GM18505 (cell line): Measurements from ENCODE around the gene APH1A.
"Not testable (repeated sequence)": the region's sequence is repeated elsewhere in the genome, so short reads cannot be mapped to it uniquely, and the experiment has no call there.

Experiments used
- ATAC-seq: cut with Tn5 transposase; IDR thresholded peaks from one replicate; pipeline ENCODE4 v1.9.1; 2021; ENCODE audit not compliant: unreplicated experiment
- POLR2A ChIP-seq: IDR thresholded peaks from 4 replicates; pipeline ENCODE4 v1.6.1; 2011; ENCODE audit warnings: borderline replicate concordance; ENCODE audit not compliant: insufficient read depth, insufficient read length; ENCODE audit errors: extremely low read depth

The APH1A gene

DNA sequence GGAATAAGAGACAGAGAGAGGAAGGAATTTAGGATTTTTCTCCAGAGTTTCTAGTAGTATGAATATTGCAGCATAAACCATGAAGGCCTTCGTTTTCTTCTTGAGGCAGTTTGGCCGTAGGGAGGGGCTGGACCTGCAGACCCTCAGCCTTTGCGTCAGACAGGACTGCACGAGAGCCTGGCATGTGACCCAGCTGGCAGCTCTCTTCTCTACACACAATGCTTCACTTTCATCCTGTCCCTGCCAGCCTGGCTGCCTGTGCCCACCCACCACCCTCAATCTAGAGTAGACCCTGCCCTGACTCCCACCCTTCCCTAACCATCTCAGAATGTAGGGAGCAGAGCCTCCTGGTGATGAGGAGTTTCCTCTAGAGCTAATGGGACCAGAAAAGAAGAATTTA lies 9.6 kb downstream of the APH1A start:
- no peak for ATAC-seq
- TF ChIP-seq POLR2A = no peak

DNA sequence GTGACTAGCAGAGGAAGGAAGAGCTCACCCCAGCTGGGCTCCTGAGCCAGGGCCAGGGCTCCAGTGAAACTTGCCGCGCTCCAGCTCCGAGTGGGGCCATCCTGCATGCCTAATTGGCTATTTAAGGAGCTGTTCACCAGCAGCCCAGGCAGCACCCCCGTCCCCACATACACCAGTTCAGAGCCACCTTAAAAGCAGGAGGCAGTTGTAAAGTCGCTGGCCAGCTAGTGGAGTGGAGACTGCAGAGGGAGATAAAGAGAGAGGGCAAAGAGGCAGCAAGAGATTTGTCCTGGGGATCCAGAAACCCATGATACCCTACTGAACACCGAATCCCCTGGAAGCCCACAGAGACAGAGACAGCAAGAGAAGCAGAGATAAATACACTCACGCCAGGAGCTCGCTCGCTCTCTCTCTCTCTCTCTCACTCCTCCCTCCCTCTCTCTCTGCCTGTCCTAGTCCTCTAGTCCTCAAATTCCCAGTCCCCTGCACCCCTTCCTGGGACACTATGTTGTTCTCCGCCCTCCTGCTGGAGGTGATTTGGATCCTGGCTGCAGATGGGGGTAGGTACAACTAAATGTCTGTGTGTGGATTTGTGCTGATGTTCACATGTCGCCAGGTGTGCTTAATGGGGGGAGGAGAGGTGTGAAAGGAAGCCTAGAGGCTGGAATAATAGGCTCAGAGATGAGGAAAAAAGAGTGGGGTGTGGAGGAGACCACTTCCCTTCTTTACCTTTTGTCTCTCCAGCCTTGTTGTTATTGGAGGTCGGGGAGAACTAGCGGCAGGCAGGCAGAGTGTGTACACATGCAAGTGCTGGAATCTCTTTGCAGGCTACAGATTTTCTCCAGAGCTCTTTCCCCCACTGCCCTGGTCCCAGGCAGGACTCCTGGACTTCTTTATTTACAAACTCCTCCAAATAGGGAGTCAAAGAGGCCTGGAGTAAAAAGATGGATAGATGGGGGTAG lies 10.9 kb downstream of the APH1A start, which contains the start of gene CA14:
Gene CA14, plus strand, starts transcription at position 151 of the 962 bp plus-strand sequence. Its CDS starts 355 bp downstream, at position 506.
- ATAC-seq = no peak
- no peak for TF ChIP-seq POLR2A

DNA sequence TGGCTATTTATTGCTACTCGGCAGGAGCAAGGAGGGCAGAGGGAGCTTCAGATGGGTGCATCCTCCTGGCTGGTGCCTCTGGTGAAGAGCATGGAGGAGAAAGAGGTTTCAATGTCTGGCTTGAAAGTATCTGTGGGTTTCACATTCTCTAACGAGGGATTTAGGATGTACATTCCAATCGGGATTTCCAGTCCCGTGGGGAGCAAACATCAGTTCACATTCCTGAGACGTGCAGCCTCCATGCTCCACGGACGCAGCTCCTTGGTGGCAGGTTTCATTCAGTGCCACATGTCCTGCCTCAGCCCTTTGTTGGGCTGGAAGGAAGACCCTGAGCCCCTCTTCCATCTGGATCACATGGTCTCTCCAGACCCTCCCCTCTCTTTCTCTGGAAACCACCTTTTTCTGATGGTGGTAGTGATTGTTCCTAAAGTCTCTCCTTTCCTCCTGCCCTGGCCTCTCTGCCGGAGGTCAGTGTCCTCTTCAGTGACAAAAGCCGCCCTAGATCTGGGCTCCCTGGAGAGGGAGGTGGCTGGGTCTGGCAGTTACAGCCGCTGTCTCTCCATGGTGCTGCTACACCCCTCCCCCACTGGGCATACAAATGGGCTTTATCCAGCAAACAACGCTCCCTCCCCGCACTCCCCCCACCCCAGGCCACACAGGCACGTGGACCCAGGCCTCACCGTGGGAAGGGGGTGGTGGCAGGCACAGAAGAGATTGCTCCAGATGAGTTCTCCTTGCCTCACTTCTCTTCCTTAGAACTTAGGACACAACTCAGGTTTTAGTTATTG lies 12.1 kb downstream of the APH1A start:
- no peak for ATAC-seq
- TF ChIP-seq POLR2A = no peak

DNA sequence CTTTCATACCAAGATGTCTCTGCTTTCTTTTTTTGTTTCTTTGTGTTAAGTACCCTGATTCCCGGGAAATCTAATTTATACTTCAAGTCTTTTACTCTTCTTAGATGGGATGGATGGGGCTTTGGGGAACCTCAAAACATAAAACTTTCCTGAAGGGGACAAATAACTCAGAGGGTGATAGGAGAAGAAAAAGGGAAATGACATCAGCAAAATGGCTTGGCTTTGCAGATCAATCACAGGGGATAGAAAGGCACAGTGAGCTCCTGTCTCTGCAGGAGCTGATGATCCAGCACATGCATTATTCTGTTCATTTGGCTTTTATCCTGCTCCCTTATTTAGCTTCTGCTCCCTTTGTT lies 12.6 kb downstream of the APH1A start:
- no peak for ATAC-seq
- TF ChIP-seq POLR2A = no peak

DNA sequence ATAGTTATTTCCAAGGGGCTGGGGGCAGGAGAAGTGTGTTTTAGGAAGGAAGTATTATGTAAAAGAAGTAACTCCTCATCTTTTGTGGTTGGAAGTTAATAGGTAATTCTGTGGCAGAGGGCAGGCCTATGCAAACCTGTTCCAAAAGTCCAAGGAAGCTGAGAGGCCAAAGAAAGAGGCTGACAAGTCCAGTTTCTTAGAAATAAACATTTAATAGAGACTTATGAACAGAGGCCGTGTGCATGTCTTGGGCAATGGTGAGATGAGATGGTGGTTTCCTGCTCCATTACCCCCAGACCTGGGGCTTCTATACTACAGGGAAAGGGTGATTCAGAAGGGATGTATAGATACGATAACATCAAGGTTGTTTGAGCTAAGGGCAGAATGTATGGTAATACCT lies 18.9 kb downstream of the APH1A start:
- ATAC-seq = no peak

DNA sequence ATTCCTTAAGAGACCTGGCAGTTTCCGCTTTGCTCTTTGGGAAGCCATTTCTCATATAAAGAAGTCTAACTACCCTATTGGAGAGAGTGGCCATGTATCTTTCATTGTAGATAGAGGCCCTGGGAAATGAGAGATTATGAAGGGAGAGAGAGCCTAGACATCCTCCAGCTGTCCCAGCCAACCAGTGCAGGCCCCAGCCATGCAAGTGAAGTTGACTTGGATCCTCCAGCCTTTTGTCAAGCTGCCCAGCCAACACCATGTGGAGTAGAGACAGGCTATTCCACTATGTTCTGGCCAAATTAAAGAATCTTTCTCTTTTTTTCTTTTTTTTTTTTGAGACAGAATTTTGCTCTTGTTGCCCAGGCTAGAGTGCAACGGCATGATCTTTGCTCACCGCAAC lies 25.8 kb downstream of the APH1A start:
- no peak for ATAC-seq
- TF ChIP-seq POLR2A = no peak

More for the DNA sequence above, 18.9 kb downstream of the APH1A start:
- TF ChIP-seq POLR2A = no peak

DNA sequence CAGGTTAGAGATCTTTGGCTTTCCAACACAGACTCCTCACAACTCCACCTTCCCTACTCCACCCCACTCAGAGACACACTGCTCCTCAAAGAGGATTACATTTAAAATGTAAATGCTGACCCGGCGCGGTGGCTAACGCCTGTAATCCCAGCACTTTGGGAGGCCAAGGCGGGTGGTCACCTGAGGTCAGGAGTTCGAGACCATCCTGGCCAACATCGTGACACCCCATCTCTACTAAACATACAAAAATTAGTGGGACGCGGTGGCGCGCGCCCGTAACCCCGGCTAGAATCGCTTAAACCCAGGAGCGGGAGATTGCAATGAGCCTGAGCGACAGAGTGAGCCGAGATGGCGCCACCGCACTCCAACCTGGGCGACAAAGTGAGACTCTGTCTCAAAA lies 31.1 kb downstream of the APH1A start:
- TF ChIP-seq POLR2A = no peak
- no peak for ATAC-seq

DNA sequence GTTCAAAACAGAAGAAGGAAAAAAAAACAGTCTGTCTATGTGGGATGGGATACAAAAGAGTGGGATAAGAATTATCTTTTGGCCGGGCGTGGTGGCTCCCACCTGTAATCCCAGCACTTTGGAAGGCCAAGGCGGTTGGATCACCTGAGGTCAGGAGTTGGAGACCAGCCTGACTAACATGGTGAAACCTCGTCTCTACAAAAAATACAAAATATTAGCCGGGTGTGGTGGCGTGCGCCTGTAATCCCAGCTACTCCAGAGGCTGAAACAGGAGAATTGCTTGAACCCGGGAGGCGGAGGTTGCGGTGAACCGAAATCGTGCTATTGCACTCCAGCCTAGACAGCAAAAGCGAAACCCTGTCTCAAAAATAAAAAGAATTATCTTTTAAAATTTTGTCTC lies 31.6 kb downstream of the APH1A start:
- not testable (repeated sequence) for ATAC-seq

DNA sequence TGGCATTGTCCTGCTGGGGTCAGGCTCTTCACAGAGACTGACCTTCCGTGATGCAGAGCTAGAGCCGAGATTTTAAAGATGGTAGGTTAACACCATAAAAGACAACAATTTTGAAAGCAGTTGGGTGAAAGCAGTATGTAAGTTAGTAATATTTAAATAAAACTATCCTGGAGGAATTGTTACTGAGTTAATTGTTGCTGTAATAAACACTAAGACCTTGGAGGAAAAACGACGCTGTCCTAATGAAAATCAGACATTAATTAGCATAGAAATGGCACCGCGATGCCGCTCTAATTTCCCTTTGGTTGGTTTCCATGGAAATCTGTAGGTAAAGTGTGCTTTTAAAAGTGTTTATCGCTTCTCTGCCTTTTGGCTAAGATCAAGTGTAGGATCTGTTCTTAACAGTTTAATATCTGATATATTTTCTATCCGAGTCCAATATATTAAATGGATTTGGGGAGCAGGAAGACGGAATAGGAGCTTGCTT lies 32.2 kb downstream of the APH1A start:
- TF ChIP-seq POLR2A = no peak
- no peak for ATAC-seq

DNA sequence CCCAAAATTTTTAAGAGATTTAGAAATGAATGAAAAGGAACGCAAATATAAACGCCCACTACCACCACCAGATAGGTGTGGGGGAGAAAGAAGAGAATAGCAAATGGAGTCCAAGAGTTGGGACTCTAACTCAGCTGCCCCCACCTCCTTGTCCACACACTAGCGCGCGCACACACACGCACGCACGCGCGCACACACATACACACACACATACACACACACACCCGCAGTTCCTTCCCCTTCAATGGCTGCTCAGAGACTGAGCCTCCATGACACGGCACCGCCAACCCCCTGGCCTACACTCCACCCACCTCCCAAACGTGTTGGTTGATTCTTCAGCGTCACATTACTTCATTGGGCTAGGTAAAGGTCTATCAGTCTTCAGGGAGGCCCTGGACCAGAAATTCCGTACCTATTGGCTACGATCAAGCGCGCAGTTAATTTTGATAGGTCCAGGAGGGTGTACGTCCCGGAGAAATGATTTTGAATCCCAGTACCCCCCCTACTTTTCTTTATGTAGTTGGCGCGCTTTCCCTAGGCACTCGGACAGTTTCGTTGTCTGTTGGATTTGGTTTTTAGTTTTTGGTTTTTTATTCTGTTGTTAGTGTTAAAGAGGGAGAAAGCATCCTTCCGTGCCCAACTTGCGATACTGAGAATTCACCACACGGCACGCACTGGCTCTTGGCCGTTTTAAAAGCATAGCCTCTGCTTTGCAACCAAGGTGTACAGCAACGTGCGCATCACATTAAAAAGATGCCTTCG lies 32.8 kb downstream of the APH1A start, which contains the start of gene ANP32E:
Gene ANP32E, minus strand, starts transcription at position 261 of the 762 bp plus-strand sequence. CDS start 326 bp downstream, outside the sequence.
- TF ChIP-seq POLR2A = peak; percentile 97
- ATAC-seq = peak; percentile 75

DNA sequence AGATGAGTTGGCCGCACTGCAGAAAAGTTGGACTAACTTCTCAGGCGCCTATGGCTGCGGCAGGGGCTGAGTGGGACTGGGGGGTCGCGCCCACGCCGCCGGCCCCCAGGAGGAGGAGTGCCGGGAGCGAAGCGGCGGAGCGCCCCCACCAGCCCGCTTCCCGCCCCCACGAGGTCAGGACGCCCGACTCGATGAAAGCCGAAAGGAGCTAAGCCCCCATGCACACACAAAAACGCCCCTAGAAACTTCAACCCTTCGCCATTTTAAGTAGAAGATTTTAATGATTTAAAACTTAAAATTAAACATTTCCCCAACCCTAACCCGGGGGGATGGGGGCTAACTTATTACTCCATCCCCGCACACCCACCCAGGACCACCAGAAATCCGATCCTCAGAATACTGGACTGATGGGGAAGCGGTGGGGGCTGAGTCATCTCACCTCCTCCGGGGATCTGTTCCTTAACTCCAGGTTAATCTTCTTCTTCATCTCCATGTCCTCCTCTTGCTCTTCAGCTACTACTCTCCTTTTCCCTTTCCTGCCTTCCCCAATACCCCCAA lies 33.4 kb downstream of the APH1A start:
- ATAC-seq = no peak
- TF ChIP-seq POLR2A = no peak

DNA sequence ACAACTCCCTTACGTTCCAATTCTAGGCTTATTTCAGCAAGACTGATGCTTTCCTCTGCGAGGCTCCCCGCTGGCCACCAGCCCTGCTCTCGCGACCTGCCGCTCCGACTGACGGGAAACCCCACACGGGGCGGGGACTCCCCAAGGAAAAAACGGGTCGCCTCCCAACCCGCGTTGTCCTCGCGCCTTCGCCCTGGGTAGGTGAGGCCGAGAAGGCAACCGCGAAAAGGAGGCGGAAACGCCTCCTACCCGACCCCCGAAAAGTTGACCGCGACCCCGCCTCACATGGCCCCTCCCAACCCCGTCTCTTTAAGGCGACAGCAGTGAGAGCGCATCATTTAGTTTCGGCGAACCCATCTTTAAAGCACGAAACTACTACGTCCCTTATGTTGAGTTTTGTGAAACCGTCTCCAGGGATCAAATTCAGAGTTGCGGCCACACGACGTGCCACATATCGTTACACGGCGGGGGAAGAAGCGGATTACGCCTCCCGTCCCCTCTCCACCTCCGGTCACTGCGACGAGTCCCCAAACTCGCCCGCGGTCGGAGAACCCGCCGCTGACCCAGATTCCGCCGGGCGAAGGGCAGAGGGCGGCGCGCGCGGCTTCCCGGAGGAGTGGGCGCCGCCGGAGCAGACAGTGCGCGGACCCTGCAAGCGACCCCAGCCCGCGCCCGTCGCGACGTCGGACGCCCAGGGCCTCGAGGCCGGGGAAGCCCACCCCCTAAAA lies 34.1 kb downstream of the APH1A start:
- peak; percentile 34 for ATAC-seq
- TF ChIP-seq POLR2A = peak; percentile 90
